SU-DHL-6 (cell line): ENCODE results near the gene REEP5.

Source experiments
- EZH2phosphoT487 ChIP-seq: fragments of 200-600 bp; sonication (generic), shearing (Covaris generic); conservative IDR thresholded peaks from 2 replicates; pipeline ENCODE4 v1.6.1; 2018; ENCODE audit warnings: mild to moderate bottlenecking, antibody characterized with exemption, low read length, moderate library complexity, mixed read lengths
- TF ChIP-seq, protein P1 (sequence below): fragments of 200-600 bp; sonication (generic); IDR thresholded peaks from one replicate; pipeline ENCODE4 v1.5.1; 2017; ENCODE audit warnings: antibody characterized with exemption, mild to moderate bottlenecking, low read length, moderate library complexity; ENCODE audit not compliant: insufficient read depth, poor library complexity, severe bottlenecking

DNA sequence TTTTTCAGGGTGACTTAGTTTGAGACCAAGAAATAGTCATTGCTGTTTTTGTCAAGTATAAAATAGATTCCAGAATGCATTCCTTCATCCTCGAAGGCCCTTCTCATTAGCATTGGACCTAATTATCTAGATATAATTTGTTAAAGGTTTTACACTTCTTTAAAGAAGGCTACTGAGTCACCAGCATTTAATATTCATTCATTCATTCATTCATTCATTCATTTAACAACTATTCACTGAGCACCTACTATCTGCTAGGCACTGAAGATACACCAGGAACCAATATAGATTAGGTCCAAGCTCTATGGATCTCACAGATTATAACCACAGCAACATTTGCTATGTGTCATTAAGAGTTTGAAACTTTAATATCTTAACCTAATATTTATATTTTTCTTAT, 11.1 kb upstream of the REEP5 start:
- TF ChIP-seq, protein P1, sequence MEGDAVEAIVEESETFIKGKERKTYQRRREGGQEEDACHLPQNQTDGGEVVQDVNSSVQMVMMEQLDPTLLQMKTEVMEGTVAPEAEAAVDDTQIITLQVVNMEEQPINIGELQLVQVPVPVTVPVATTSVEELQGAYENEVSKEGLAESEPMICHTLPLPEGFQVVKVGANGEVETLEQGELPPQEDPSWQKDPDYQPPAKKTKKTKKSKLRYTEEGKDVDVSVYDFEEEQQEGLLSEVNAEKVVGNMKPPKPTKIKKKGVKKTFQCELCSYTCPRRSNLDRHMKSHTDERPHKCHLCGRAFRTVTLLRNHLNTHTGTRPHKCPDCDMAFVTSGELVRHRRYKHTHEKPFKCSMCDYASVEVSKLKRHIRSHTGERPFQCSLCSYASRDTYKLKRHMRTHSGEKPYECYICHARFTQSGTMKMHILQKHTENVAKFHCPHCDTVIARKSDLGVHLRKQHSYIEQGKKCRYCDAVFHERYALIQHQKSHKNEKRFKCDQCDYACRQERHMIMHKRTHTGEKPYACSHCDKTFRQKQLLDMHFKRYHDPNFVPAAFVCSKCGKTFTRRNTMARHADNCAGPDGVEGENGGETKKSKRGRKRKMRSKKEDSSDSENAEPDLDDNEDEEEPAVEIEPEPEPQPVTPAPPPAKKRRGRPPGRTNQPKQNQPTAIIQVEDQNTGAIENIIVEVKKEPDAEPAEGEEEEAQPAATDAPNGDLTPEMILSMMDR: no peak
- TF ChIP-seq EZH2phosphoT487: no peak
